Fibroblast of mammary gland (primary cell): ENCODE results near the gene PRKAR2A.

Experiments used
- DNase-seq: peaks from one replicate; pipeline ENCODE4 v3.0.0-alpha.2; 2010; ENCODE audit warnings: low read depth
- H3K4me3 ChIP-seq: 2 replicates; pipeline ENCODE4 v1.5.1; 2011; ENCODE audit warnings: low read depth, mild to moderate bottlenecking, low read length, moderate library complexity; ENCODE audit not compliant: control insufficient read depth
- CTCF ChIP-seq: conservative IDR thresholded peaks from 2 replicates; pipeline ENCODE4 v1.5.1; 2011; ENCODE audit warnings: low read depth, low read length, inconsistent platforms; ENCODE audit not compliant: control insufficient read depth, insufficient read depth

PRKAR2A gene

GRCh38 chr3:48847504-48848423, at the start of gene PRKAR2A:
Gene PRKAR2A, minus strand, starts transcription at chr3:48847874. Its CDS starts 278 bp downstream, at chr3:48847596.
- TF ChIP-seq CTCF = no peak
- DNase-seq = peak; percentile 85
- peak within 1 kb of the TSS; percentile 78 for H3K4me3 ChIP-seq

GRCh38 chr3:48896936-48897335, 49.3 kb upstream of the PRKAR2A start:
- no peak for DNase-seq
- no peak for TF ChIP-seq CTCF
- no peak overlapping the region for H3K4me3 ChIP-seq

GRCh38 chr3:48894516-48894915, 46.8 kb upstream of the PRKAR2A start:
- no peak for DNase-seq
- no peak overlapping the region for H3K4me3 ChIP-seq
- no peak for TF ChIP-seq CTCF

GRCh38 chr3:48891606-48892005, 43.9 kb upstream of the PRKAR2A start:
- TF ChIP-seq CTCF = no peak
- H3K4me3 ChIP-seq = no peak overlapping the region
- DNase-seq = no peak

GRCh38 chr3:48885753-48886152, 38.1 kb upstream of the PRKAR2A start:
- no peak overlapping the region for H3K4me3 ChIP-seq
- TF ChIP-seq CTCF = no peak
- DNase-seq = peak; percentile 23

GRCh38 chr3:48881652-48882114, 34.0 kb upstream of the PRKAR2A start:
- H3K4me3 ChIP-seq = no peak overlapping the region
- DNase-seq = no peak
- no peak for TF ChIP-seq CTCF

- TF ChIP-seq CTCF = no peak
- no peak for DNase-seq
- H3K4me3 ChIP-seq = no peak overlapping the region
These were observed 33.3 kb upstream of the PRKAR2A start for GRCh38 chr3:48881006-48881405.
